ENCODE data around the gene RPL22L1.
"Not testable (repeated sequence)": the region's sequence is repeated elsewhere in the genome, so short reads cannot be mapped to it uniquely, and the experiment has no call there.

The RPL22L1 gene

GRCh38 chr3:170826047-170826446, 43.9 kb downstream of the RPL22L1 start:
- DNase-seq = no peak

DNA sequence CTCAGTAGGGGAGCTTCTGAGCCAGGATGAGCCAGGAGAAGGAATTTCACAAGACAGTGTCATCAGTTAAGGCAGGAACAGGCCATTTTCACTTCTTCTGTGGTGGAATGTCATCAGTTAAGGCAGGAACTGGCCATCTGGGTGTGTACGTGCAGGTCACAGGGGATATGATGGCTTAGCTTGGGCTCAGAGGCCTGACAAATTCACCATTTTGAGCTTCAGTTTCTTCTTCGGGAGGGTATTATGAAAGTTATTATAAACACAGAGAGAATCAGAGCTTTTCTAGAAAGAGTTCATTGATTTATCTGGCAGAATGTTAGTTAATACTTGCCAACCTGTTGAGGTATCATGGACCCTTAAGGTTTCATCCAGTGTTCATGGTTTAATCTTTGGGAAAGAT, 46.4 kb downstream of the RPL22L1 start:
- not testable (repeated sequence) for DNase-seq

DNA sequence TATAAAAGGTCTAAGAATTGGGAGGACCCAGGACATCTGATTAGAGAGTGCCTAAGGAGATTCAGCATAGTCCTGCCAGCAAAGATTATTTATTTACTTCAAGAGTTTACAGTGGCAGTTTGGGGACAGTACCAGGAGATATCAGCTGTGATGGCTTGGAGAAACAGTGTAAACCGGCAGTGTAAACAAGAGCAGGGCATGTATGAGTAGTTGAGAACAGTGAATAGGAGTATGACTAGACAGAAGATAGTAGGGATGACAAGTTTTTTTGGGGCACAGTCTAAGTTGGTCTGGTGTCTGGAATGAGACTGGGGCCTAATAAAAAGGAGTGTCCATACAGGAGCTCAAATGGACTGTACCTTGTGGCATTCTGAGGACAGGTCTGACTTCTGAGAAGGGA, 51.7 kb downstream of the RPL22L1 start:
- not testable (repeated sequence) for DNase-seq

- DNase-seq = not testable (repeated sequence)
Measured at GRCh38 chr3:170817471-170817870, 52.5 kb downstream of the RPL22L1 start.

DNA sequence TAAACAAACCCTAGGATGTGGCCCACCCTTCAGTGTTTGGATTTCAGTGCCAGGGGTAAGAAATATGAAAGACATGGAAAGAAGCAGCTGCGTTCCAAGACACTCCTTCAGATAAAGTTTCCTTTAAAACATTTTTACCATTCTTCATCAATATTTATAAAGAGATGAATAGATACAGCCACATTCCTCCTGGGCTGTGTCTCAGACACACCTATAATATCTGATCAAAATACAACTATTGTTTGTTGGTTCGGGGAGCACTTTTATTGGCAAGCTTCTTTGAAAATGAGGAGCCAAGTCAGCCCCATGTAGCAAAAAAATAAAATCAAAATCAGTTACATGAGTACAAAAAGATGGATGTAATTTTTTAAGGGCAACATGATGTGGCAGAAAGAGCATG, 53.2 kb downstream of the RPL22L1 start:
- DNase-seq = no peak

GRCh38 chr3:170816341-170816740, 53.7 kb downstream of the RPL22L1 start:
- DNase-seq = no peak

GRCh38 chr3:170815936-170816335, 54.1 kb downstream of the RPL22L1 start:
- no peak for DNase-seq

- DNase-seq = peak; percentile 27 to 70
Measured at GRCh38 chr3:170815340-170815739, 54.7 kb downstream of the RPL22L1 start.

All from NCI-H187 (cell line).